Spleen (tissue), 7 donors: Measurements from ENCODE around the gene RFTN1.

Experiments used
- POLR2A ChIP-seq, 3 donors: fragments of 450-650 bp; IDR thresholded peaks; one replicate each; pipeline ENCODE4 v1.5.1; 2017; ENCODE audit warnings: antibody characterized with exemption in 3 of 3, mild to moderate bottlenecking in 1 of 3
- POLR2AphosphoS5 ChIP-seq, 3 donors: sonication (generic); formaldehyde crosslinking; IDR thresholded peaks; one replicate each; pipeline ENCODE4 v1.5.1; 2017; ENCODE audit warnings: antibody characterized with exemption in 3 of 3
- TF ChIP-seq, protein P1 (sequence below), 11 experiments: fragments of 200-600 bp in 7 of 11; fragments of 450-650 bp in 4 of 11; sonication (generic) in 4 of 11; IDR thresholded peaks in 8 of 11; conservative IDR thresholded peaks in 3 of 11; 1 replicate in 7 of 11; 2 replicates in 4 of 11; pipeline versions ENCODE4 v1.4.0 to v1.8.0; 2016 to 2021; ENCODE audit warnings: antibody characterized with exemption in 11 of 11, inconsistent platforms in 4 of 11, mild to moderate bottlenecking in 1 of 11
- donor health status: DM: no; HTN: no; CAD: no; lungs with moderate emphysema.
- donor health status: DM: no; HTN: no; CAD: no.
- donor health status: DM: no; HTN: no; CAD: no.

DNA sequence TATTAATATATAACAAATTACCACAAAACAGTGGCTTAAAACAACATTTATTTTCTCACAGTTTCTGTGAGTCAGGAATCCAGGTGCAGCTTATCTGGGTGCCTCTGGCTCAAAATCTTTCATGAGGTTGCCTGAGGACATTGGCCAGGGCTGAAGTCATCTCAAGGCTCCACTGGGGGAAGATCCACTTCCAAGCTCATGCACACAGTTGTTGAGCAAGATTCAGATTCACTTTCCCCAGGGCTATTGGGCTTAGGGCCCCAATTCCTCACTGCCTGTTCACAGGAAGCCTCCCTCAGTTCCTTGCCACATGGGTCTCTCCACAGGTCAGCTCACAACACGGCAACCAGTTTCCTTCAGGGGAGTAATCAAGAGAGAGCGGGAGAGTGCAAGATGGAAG, 35.0 kb downstream of the RFTN1 start:
- TF ChIP-seq, protein P1, sequence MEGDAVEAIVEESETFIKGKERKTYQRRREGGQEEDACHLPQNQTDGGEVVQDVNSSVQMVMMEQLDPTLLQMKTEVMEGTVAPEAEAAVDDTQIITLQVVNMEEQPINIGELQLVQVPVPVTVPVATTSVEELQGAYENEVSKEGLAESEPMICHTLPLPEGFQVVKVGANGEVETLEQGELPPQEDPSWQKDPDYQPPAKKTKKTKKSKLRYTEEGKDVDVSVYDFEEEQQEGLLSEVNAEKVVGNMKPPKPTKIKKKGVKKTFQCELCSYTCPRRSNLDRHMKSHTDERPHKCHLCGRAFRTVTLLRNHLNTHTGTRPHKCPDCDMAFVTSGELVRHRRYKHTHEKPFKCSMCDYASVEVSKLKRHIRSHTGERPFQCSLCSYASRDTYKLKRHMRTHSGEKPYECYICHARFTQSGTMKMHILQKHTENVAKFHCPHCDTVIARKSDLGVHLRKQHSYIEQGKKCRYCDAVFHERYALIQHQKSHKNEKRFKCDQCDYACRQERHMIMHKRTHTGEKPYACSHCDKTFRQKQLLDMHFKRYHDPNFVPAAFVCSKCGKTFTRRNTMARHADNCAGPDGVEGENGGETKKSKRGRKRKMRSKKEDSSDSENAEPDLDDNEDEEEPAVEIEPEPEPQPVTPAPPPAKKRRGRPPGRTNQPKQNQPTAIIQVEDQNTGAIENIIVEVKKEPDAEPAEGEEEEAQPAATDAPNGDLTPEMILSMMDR (IDR thresholded peaks at IDR 0.05 in 8 of 11, conservative IDR thresholded peaks at IDR 0.05 in 3 of 11) = no peak
- no peak for TF ChIP-seq POLR2A (IDR thresholded peaks at IDR 0.05)
- no peak for TF ChIP-seq POLR2AphosphoS5 (IDR thresholded peaks at IDR 0.05)
